Epithelial cell of esophagus (primary cell): ENCODE measurements around the gene CMTM1.

Source experiments
- DNase-seq: peaks from one replicate; pipeline ENCODE4 v3.0.0; 2010; ENCODE audit warnings: low read depth
- H3K4me3 ChIP-seq: 2 replicates; pipeline ENCODE4 v1.5.1; 2011; ENCODE audit warnings: mild to moderate bottlenecking, low read length, control low read depth
- TF ChIP-seq, protein P1 (sequence below): IDR thresholded peaks from 2 replicates; pipeline ENCODE4 v1.5.1; 2011; ENCODE audit warnings: low read depth, mild to moderate bottlenecking, low read length, control low read depth, inconsistent platforms; ENCODE audit not compliant: insufficient read depth; ENCODE audit errors: missing control alignments

Gene CMTM1

DNA sequence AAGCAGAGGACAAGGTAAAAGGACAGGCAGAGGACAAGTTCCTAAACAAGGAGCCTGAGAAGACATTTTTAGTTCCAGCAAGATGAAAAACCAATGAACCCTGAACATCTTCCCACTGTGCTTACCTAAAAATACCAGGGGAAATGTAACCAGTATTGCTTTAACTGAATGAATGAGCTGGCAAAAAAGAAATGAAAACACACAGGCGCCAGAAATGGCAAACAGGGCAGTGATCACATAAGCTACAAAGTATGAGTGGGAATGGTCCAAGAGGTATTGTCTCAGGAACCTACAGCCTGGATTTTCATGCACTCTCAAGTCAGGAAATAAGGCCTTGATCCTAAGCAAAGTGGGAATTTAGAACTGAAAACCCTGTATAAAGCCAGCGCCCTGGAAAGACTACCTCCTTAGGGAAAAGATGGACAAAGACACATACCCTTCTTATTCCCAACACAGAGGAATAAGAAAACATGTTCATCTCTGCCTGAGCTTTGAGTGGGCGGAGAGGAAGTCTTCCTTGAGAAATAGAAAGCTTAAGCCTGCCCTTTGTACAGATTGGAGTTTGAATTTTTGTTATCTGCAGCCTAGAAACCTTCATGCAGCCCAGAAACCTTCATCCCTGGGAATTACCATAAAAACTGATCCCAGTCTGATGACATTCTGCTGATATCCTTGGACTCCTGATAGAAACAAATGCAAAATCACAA is 15.2 kb downstream of the CMTM1 start:
- peak; percentile 35 for DNase-seq
- TF ChIP-seq, protein P1, sequence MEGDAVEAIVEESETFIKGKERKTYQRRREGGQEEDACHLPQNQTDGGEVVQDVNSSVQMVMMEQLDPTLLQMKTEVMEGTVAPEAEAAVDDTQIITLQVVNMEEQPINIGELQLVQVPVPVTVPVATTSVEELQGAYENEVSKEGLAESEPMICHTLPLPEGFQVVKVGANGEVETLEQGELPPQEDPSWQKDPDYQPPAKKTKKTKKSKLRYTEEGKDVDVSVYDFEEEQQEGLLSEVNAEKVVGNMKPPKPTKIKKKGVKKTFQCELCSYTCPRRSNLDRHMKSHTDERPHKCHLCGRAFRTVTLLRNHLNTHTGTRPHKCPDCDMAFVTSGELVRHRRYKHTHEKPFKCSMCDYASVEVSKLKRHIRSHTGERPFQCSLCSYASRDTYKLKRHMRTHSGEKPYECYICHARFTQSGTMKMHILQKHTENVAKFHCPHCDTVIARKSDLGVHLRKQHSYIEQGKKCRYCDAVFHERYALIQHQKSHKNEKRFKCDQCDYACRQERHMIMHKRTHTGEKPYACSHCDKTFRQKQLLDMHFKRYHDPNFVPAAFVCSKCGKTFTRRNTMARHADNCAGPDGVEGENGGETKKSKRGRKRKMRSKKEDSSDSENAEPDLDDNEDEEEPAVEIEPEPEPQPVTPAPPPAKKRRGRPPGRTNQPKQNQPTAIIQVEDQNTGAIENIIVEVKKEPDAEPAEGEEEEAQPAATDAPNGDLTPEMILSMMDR = no peak
- no peak overlapping the region for H3K4me3 ChIP-seq

DNA sequence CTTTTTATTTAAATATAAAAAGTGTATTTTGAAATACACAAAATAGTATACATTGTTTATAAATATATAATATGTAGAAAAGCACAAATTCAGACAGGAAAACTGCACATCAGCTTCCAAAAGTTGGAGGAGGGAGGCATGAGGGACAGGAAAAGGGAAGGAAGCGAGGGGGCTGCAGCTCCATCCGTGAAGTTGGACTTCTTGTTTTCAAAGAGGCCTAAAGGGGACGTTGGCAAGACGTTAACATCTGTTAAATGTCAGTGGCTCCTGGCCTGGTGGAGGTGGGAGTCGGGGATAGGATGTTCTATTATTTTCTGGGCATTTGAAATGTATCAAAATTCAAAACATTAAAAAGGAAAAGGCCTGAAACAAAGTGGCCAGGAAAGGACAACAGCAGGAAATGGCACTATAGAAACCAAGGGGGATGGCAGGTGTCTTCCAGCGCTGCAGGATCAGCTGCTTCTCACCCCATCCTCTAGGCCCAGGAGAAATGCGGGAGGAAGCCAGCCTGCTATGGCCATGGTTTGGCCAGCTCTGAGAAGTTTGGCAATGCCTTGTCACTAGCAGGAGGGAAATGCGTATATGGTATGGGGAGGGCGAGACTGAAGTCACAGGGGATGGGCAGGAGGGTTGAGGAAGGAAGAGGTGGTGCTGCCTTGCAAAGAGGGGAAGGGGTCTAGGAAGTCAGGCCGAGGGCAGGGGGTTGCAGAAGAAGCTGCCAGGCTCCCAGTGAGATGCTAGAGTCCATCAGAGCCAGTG is 19.4 kb downstream of the CMTM1 start:
- TF ChIP-seq, protein P1 = no peak
- no peak for DNase-seq
- no peak overlapping the region for H3K4me3 ChIP-seq

DNA sequence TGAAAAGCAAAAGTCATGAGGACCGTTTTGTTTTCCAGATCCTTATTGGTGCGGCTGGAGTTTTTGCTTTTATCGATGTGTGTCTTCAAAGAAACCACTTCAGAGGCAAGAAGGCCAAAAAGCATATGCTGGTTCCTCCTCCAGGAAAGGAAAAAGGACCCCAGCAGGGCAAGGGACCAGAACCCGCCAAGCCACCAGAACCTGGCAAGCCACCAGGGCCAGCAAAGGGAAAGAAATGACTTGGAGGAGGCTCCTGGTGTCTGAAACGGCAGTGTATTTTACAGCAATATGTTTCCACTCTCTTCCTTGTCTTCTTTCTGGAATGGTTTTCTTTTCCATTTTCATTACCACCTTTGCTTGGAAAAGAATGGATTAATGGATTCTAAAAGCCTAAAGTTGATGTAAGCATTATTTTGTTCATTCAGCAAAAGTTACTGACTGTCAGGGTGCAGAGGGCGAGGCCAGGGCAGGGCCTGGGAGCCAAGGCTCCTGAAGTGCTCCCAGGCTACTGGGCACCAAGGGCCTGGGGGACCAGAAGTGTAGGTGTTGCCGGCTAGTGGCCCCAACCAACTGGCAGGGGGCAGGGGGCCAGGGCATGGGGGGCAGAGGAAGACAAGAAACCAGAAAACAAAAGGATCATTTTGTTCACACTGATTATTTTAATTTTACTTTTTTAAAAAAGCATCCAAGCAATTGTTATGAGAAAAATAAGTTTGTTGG is 21.8 kb downstream of the CMTM1 start:
- H3K4me3 ChIP-seq = no peak overlapping the region
- TF ChIP-seq, protein P1 = no peak
- DNase-seq = no peak

DNA sequence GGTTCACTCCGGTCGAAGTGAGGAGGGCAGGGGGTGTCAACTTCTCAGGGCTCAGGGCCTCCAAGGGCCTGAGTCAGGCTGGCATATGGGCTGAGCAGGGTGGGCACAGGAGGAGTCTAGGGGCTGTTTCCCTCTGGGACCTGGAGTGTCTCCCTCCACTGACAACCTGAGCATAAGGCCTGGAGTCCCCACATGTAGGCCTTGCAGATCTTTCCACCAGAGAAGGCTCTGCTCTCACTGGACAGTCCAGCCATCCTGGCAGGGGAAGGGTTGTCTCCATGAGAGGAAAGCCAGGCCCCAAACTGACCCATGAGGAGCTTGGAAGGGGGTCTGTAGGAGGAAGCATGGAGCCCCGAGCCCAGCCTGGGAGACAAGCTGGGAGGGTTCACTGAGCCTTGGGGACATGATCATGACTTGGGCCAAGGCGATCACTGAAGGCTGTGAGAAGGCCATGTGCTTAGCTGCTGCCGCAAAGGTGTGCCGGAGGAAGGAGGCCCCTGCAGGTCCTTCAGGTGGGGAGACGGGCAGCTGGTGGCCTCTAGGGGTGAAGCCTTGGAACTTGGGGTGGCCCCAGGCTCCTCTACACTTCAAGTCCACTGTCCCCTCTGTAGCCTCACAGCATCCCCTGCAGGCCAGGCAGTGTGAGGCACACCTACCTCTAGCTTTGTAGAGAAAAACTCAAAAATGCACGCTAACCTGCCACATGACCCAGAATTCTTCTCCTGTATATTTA is 22.9 kb downstream of the CMTM1 start:
- peak; percentile 39 for DNase-seq
- H3K4me3 ChIP-seq = no peak overlapping the region
- TF ChIP-seq, protein P1 = peak; percentile 55

DNA sequence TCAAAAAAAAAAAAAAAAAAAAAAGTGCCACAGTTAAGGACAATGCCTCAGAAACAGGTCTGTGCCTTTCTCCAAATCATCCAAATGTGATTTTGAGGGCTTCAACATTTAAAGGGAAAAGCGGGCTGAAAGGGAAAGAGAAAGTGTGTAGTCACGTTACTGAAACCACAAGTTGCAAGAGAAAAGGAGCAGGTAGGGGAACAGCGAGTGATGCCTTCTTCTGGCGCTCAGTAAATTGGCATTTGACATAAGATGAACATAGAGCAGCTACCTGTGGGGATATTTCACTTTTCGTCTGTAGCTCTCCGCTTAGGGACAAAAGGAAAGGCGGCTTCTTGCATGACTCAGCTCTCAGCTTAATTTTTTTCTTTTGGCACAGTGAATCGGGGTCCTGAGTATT is 24.1 kb downstream of the CMTM1 start:
- DNase-seq = no peak
- H3K4me3 ChIP-seq = no peak overlapping the region
- TF ChIP-seq, protein P1 = no peak

DNA sequence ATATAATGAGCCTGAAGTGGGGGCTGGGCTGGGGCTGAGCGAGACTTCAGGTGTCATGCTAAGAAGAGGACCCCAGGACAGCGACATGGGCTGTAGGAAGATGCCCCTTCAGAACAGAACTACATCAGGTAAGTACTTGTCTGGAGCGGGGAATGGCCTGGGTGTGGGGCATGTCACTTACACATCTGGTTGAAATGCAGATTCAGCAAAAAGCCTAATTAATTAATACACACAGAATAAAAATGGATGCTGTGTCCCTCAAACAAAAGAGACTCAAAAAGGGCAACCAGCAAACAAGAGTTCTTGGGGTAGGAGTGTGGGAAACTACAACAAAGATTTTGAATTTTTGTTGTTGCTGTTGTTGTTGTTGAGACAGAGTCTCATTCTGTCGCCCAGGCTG is 24.8 kb downstream of the CMTM1 start:
- TF ChIP-seq, protein P1 = no peak

More for the DNA sequence above, 24.8 kb downstream of the CMTM1 start:
- DNase-seq = no peak
- no peak overlapping the region for H3K4me3 ChIP-seq
